Transverse colon (tissue), 3 donors: ENCODE results near the gene KRCC1.

ENCODE experiments used
- EP300 ChIP-seq: sonication (generic); formaldehyde crosslinking; IDR thresholded peaks from one replicate; pipeline ENCODE4 v1.6.1; 2017; ENCODE audit warnings: antibody characterized with exemption, low read depth
- TF ChIP-seq, protein P1 (sequence below), 5 experiments: fragments of 200-600 bp in 3 of 5; fragments of 450-650 bp in 2 of 5; sonication (generic) in 3 of 5; IDR thresholded peaks; 1 replicate in 2 of 5; 2 replicates in 3 of 5; pipeline ENCODE4 v1.5.1; 2016 to 2017; ENCODE audit warnings: antibody characterized with exemption in 5 of 5, inconsistent platforms in 3 of 5, mild to moderate bottlenecking in 2 of 5, moderate library complexity in 1 of 5

DNA sequence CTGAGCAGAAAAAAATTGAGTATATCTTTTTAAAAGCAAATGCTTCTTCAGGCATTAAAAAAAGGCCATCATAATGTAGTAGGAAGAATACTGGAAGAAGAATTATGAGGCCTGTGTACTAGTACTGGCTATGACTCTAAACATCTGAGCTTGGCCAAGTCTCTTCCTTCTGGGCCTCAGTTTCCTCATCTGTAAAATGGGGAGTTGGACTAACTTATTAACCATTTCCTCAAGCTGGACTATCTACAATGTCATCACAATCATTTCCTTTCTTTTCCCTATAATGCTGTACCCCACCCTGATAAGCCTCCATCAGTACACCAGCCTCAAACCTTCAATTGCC, 42.9 kb upstream of the KRCC1 start:
- TF ChIP-seq, protein P1, sequence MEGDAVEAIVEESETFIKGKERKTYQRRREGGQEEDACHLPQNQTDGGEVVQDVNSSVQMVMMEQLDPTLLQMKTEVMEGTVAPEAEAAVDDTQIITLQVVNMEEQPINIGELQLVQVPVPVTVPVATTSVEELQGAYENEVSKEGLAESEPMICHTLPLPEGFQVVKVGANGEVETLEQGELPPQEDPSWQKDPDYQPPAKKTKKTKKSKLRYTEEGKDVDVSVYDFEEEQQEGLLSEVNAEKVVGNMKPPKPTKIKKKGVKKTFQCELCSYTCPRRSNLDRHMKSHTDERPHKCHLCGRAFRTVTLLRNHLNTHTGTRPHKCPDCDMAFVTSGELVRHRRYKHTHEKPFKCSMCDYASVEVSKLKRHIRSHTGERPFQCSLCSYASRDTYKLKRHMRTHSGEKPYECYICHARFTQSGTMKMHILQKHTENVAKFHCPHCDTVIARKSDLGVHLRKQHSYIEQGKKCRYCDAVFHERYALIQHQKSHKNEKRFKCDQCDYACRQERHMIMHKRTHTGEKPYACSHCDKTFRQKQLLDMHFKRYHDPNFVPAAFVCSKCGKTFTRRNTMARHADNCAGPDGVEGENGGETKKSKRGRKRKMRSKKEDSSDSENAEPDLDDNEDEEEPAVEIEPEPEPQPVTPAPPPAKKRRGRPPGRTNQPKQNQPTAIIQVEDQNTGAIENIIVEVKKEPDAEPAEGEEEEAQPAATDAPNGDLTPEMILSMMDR (IDR thresholded peaks at IDR 0.05): no peak
- TF ChIP-seq EP300: no peak
